H1 (cell line): ENCODE data around the gene SLX4. TPM values are rescaled to one million over a fixed set of nuclear protein-coding genes. Genes with fewer than 3 reads are reported as not detected.

Experiments used
- CTCF ChIA-PET: fragments of 300-600 bp; sonication (Branson Sonifier 250); formaldehyde crosslinking; loops from one replicate; lab custom pipeline; 2021; ENCODE audit not compliant: partially characterized antibody; lab: Charles Lee
- POLR2A ChIA-PET: fragments of 300-600 bp; sonication (Branson Sonifier 250); formaldehyde crosslinking; loops from one replicate; lab custom pipeline; 2021; ENCODE audit warnings: inconsistent platforms; ENCODE audit not compliant: partially characterized antibody; lab: Charles Lee
- DNase-seq, 2 experiments: peaks; one replicate each; pipeline versions ENCODE4 v3.0.0 to v3.0.0-alpha.2; 2010 to 2022; ENCODE audit warnings: low spot score in 2 of 2, low read depth in 1 of 2, mixed read lengths in 1 of 2
- FAIRE-seq: peaks from 2 replicates; lab custom pipeline; 2011; peaks lifted over from hg19 to GRCh38; lab: Jason Lieb, UNC
- H2AFZ ChIP-seq: 2 replicates; pipeline ENCODE4 v1.8.1; 2012; ENCODE audit warnings: low read length, inconsistent platforms
- H2AK5ac ChIP-seq: 2 replicates; pipeline ENCODE4 v1.6.1; 2013; ENCODE audit warnings: low read depth, low read length
- H2BK120ac ChIP-seq: replicated peaks from 2 replicates; pipeline ENCODE3; 2013; ENCODE audit warnings: low read depth, low read length, inconsistent platforms
- H2BK12ac ChIP-seq: 2 replicates; pipeline ENCODE4 v1.6.1; 2013; ENCODE audit warnings: low read depth, low read length
- H2BK15ac ChIP-seq: 2 replicates; pipeline ENCODE4 v1.6.1; 2013; ENCODE audit warnings: low read length
- H2BK20ac ChIP-seq: 2 replicates; pipeline ENCODE4 v1.6.1; 2013; ENCODE audit warnings: low read length
- H2BK5ac ChIP-seq: 2 replicates; pipeline ENCODE4 v1.6.1; 2013; ENCODE audit warnings: low read depth, low read length
- H3K14ac ChIP-seq: 2 replicates; pipeline ENCODE4 v1.6.1; 2013; ENCODE audit warnings: inconsistent platforms; ENCODE audit not compliant: insufficient read length
- H3K18ac ChIP-seq: 2 replicates; pipeline ENCODE4 v1.6.1; 2013; ENCODE audit warnings: low read length; ENCODE audit errors: extremely low read depth
- H3K23ac ChIP-seq: 2 replicates; pipeline ENCODE4 v1.6.1; 2013; ENCODE audit warnings: inconsistent platforms; ENCODE audit not compliant: insufficient read length
- H3K23me2 ChIP-seq: 2 replicates; pipeline ENCODE4 v1.6.1; 2013; ENCODE audit warnings: low read depth, low read length
- H3K27ac ChIP-seq: 2 replicates; pipeline ENCODE4 v1.6.1; 2011; ENCODE audit warnings: low read depth, low read length, inconsistent platforms
- H3K27me3 ChIP-seq, 4 experiments: replicated peaks in 1 of 4; 1 replicate in 1 of 4; 2 replicates in 3 of 4; pipeline versions ENCODE4 v1.6.1 to v1.8.1; 2011 to 2013; ENCODE audit warnings: low read length in 3 of 4, mild to moderate bottlenecking in 3 of 4, inconsistent platforms in 2 of 4, mixed read lengths in 2 of 4, moderate library complexity in 1 of 4; ENCODE audit not compliant: control insufficient read depth in 3 of 4, insufficient read depth in 3 of 4; ENCODE audit errors: extremely low read depth in 1 of 4
- H3K36me3 ChIP-seq, 4 experiments: 2 replicates each; pipeline versions ENCODE4 v1.6.1 to v1.8.1; 2011 to 2013; ENCODE audit warnings: mild to moderate bottlenecking in 4 of 4, low read length in 3 of 4, moderate library complexity in 2 of 4, control low read depth in 1 of 4, inconsistent platforms in 1 of 4; ENCODE audit not compliant: insufficient read depth in 4 of 4, control insufficient read depth in 2 of 4
- H3K4ac ChIP-seq: replicated peaks from 2 replicates; pipeline ENCODE3; 2013; ENCODE audit warnings: low read length, low read depth, mixed read lengths, inconsistent platforms; ENCODE audit not compliant: insufficient read length
- H3K4me1 ChIP-seq, 4 experiments: replicated peaks in 1 of 4; 1 replicate in 1 of 4; 2 replicates in 3 of 4; pipeline versions ENCODE4 v1.6.1 to v1.8.1; 2011 to 2013; ENCODE audit warnings: low read length in 3 of 4, inconsistent platforms in 2 of 4, mixed read lengths in 1 of 4; ENCODE audit not compliant: insufficient read depth in 4 of 4, control insufficient read depth in 3 of 4
- H3K4me2 ChIP-seq, 2 experiments: 2 replicates each; pipeline versions ENCODE4 v1.6.1 to v1.8.1; 2011 to 2013; ENCODE audit warnings: low read depth in 2 of 2, low read length in 2 of 2, control low read depth in 1 of 2, inconsistent platforms in 1 of 2, mild to moderate bottlenecking in 1 of 2; ENCODE audit not compliant: insufficient read depth in 1 of 2
- H3K4me3 ChIP-seq, 4 experiments: fragments of 200-600, 300-600 bp in 1 of 4; sonication (generic), shearing (Covaris generic), sonication (Bioruptor Twin) in 1 of 4; 2 replicates each; pipeline versions ENCODE4 v1.5.1 to v1.8.1; 2011 to 2016; ENCODE audit warnings: low read length in 4 of 4, low read depth in 3 of 4, control low read depth in 2 of 4, inconsistent platforms in 2 of 4, mild to moderate bottlenecking in 2 of 4, mixed read lengths in 1 of 4, moderate library complexity in 1 of 4; ENCODE audit not compliant: insufficient read depth in 2 of 4; ENCODE audit errors: extremely low read depth in 1 of 4
- H3K56ac ChIP-seq: replicated peaks from 2 replicates; pipeline ENCODE3; 2013; ENCODE audit warnings: low read depth, mild to moderate bottlenecking, mixed read lengths, low read length, inconsistent platforms; ENCODE audit not compliant: insufficient read length
- H3K79me1 ChIP-seq: 2 replicates; pipeline ENCODE4 v1.6.1; 2013; ENCODE audit warnings: low read depth, low read length, control low read depth
- H3K79me2 ChIP-seq, 2 experiments: 2 replicates each; pipeline versions ENCODE4 v1.6.1 to v1.8.1; 2012 to 2013; ENCODE audit warnings: low read length in 2 of 2, mild to moderate bottlenecking in 2 of 2, inconsistent platforms in 1 of 2; ENCODE audit not compliant: insufficient read depth in 2 of 2, control insufficient read depth in 1 of 2
- H3K9ac ChIP-seq, 4 experiments: replicated peaks in 1 of 4; 1 replicate in 1 of 4; 2 replicates in 3 of 4; pipeline versions ENCODE4 v1.6.1 to v1.8.1; 2011 to 2013; ENCODE audit warnings: low read depth in 3 of 4, low read length in 3 of 4, control low read depth in 2 of 4, mild to moderate bottlenecking in 2 of 4, moderate library complexity in 2 of 4, inconsistent platforms in 1 of 4; ENCODE audit errors: extremely low read depth in 1 of 4
- H3K9me3 ChIP-seq, 2 experiments: 2 replicates each; pipeline versions ENCODE4 v1.6.1 to v1.8.1; 2012 to 2013; ENCODE audit warnings: mild to moderate bottlenecking in 2 of 2, moderate library complexity in 2 of 2, control low read depth in 1 of 2, inconsistent platforms in 1 of 2, low read depth in 1 of 2, low read length in 1 of 2, mixed read lengths in 1 of 2; ENCODE audit not compliant: insufficient read depth in 2 of 2
- H4K20me1 ChIP-seq, 2 experiments: replicated peaks in 1 of 2; 2 replicates each; pipeline versions ENCODE3 to v1.8.1; 2011 to 2013; ENCODE audit warnings: inconsistent platforms in 2 of 2, low read length in 2 of 2, mild to moderate bottlenecking in 1 of 2; ENCODE audit not compliant: insufficient read depth in 2 of 2, control insufficient read depth in 1 of 2
- H4K5ac ChIP-seq: 2 replicates; pipeline ENCODE4 v1.6.1; 2013; ENCODE audit warnings: low read length, low read depth, mixed read lengths, inconsistent platforms; ENCODE audit not compliant: insufficient read length
- H4K8ac ChIP-seq: 2 replicates; pipeline ENCODE4 v1.8.0; 2013; ENCODE audit warnings: mild to moderate bottlenecking, moderate library complexity, low read length, inconsistent platforms; ENCODE audit not compliant: insufficient read depth; ENCODE audit errors: extremely low read depth
- H4K91ac ChIP-seq: replicated peaks from 2 replicates; pipeline ENCODE3; 2013; ENCODE audit warnings: low read length, mixed read lengths, inconsistent platforms; ENCODE audit not compliant: insufficient read length
- ATF3 ChIP-seq: IDR thresholded peaks from 2 replicates; pipeline ENCODE4 v1.6.1; 2011; ENCODE audit warnings: low read depth, mild to moderate bottlenecking, low read length; ENCODE audit not compliant: insufficient read depth
- CTBP2 ChIP-seq: IDR thresholded peaks from 2 replicates; pipeline ENCODE4 v1.7.0; 2011; ENCODE audit warnings: borderline replicate concordance, mild to moderate bottlenecking, moderate library complexity, mixed read lengths, low read length; ENCODE audit not compliant: insufficient read depth, insufficient read length
- EZH2 ChIP-seq: fragments of 200-600 bp; sonication (generic); IDR thresholded peaks from 2 replicates; pipeline ENCODE4 v1.7.1; 2012; ENCODE audit warnings: low read depth, mild to moderate bottlenecking, moderate library complexity, low read length, inconsistent platforms; ENCODE audit not compliant: severe bottlenecking
- FOSL1 ChIP-seq: IDR thresholded peaks from 2 replicates; pipeline ENCODE4 v1.6.1; 2011; ENCODE audit warnings: mild to moderate bottlenecking, low read depth, low read length, moderate library complexity; ENCODE audit not compliant: insufficient read depth
- KDM5A ChIP-seq: fragments of 200-600 bp; IDR thresholded peaks from 2 replicates; pipeline ENCODE4 v1.7.1; 2012; ENCODE audit warnings: mild to moderate bottlenecking, low read length, inconsistent platforms, mixed read lengths
- MAX ChIP-seq: IDR thresholded peaks from 2 replicates; pipeline ENCODE4 v1.6.1; 2012; ENCODE audit warnings: inconsistent platforms
- NANOG ChIP-seq: IDR thresholded peaks from 2 replicates; pipeline ENCODE4 v1.6.1; 2011; ENCODE audit warnings: low read length, low read depth, mild to moderate bottlenecking, inconsistent platforms; ENCODE audit not compliant: insufficient read depth, poor library complexity, severe bottlenecking
- SIX5 ChIP-seq: IDR thresholded peaks from 2 replicates; pipeline ENCODE4 v1.6.1; 2011; ENCODE audit warnings: mild to moderate bottlenecking, low read depth, low read length
- SP1 ChIP-seq: IDR thresholded peaks from 2 replicates; pipeline ENCODE4 v1.6.1; 2011; ENCODE audit warnings: low read depth, low read length
- WGBS, 2 experiments: shearing (Covaris generic) in 1 of 2; methylation state at CpG; one replicate each; pipeline versions ENCODE4 v1.1.6 to v1.1.7; 2013 to 2015; ENCODE audit warnings: low lambda C conversion rate in 2 of 2, mixed read lengths in 2 of 2, inconsistent platforms in 1 of 2, low coverage in 1 of 2, missing lambda C conversion rate in 1 of 2; ENCODE audit not compliant: insufficient replicate concordance in 2 of 2, insufficient coverage in 1 of 2, insufficient read length in 1 of 2; ENCODE audit errors: extremely low coverage in 1 of 2, missing lambda C conversion rate in 1 of 2; 5-methylcytosine and 5-hydroxymethylcytosine counted together
- polyA plus RNA-seq, 7 experiments: library from polyadenylated mRNA; depleted of rRNA in 3 of 7; stranded (reverse) in 5 of 7; unstranded in 2 of 7; fragments of >200 nt in 5 of 7; fragments of 200-250 nt in 2 of 7; gene quantifications; 1 replicate in 5 of 7; 2 replicates in 1 of 7; 4 replicates in 1 of 7; pipeline versions ENCODE4 v1.2.1 to v1.2.3, GENCODE V29; 2011 to 2013; ENCODE audit warnings: missing spikeins in 2 of 7, mixed read lengths in 2 of 7
- total RNA-seq: library from RNA; stranded (reverse); fragmentation: NEBNext Ultra II Directional; extraction: Animal tissue kit (Norgen Biotek cat#: 25700); gene quantifications from 2 replicates; pipeline ENCODE4 v1.2.1, GENCODE V29; 2021

SLX4 gene
- total and polyA plus RNA-seq, 2 of the 8 experiments (the other 6 are each of a cell fraction or from before 2014, with no cell fraction given): 4.4 to 11.4 TPM

DNA sequence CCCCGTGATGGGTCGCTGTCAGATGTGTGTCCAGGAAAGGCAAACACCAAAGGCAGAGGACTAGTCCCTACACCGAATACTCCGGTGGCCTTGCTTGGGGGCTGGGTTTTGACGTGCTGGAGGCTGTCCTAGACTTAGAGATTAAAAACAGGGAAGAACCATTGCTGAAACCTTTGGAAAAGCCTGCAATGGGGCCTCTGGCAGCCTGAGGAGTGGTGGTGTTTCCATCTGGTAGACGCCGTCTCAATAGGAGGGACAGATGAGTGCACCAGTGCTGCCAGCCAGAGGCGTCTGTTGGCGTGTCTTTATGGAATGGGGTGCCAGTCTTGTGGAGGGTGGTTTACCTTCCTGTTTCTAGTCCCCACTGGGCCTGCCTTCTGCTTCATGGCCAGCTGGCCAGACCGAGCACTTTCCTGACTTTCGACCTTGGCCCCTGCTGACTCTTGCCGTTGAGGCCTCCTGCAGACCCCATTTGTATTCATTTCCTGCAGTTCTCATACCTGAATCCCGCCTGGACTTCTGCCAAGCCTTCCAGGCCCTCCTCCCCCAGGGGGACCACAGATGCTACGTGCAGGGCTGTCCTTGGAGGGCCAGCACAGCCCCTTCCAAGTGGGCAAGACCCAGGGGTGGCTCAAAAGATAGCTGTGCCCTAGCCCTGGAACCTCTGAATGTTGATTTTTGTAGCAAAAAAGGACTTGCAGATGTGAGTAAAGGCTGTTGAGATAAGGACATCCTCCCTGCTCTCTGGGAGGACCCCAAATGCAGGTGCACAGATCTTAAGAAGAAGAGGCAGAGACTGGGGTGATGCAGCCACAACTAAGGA is 41.2 kb upstream of the SLX4 start:
- H2BK15ac ChIP-seq: 0 out of 2 replicates have a peak overlapping the region, but pooled peaks have one; percentile 55
- H3K79me1 ChIP-seq: no peaks in the 10 kb centered on the region; the same call in 1 of the 2 replicates
- no peak overlapping the region for H3K4ac ChIP-seq
- H3K4me2 ChIP-seq: 0 out of 4 replicates have a peak overlapping the region, but pooled peaks of 1 of the 2 experiments have one; percentile 9
- peaks cover 1 to 12% of the 10 kb centered on the region in 2 experiments for H4K20me1 ChIP-seq
- no peak overlapping the region for H2BK12ac ChIP-seq
- peaks cover 11 to 18% (median 13%) of the 10 kb centered on the region in 4 experiments; a peak in 6 of 8 replicates for H3K36me3 ChIP-seq
- CTCF ChIA-PET: interaction anchor here (0.6 to 4.0 kb wide), 7 partner anchors 9 to 149 kb away, joined by 3 to 22 read pairs (median 5); no protein-coding TSS in a partner anchor
- no peak overlapping the region for H4K5ac ChIP-seq
- H3K27me3 ChIP-seq: no peaks in the 10 kb centered on the region
- H3K23ac ChIP-seq: no peak overlapping the region
- H2BK5ac ChIP-seq: peak overlapping the region; percentile 52
- no peak overlapping the region for H3K27ac ChIP-seq
- 72% methylated on average over 14 of the region's 14 CpGs; no CpG with 5 or more reads in 1 of the 2 experiments for WGBS, 2 experiments
- no peaks in the 10 kb centered on the region for H3K9me3 ChIP-seq
- no peak overlapping the region; a peak in 1 of 7 replicates for H3K9ac ChIP-seq
- no peak overlapping the region for H3K14ac ChIP-seq
- peaks cover 0 to 13% (median 9%) of the 10 kb centered on the region in 4 experiments; a peak in 5 of 7 replicates for H3K4me1 ChIP-seq
- no peak overlapping the region for H2BK120ac ChIP-seq
- H3K79me2 ChIP-seq: no peaks in the 10 kb centered on the region
- no peak overlapping the region for H3K56ac ChIP-seq
- no peak overlapping the region for H4K91ac ChIP-seq
- no peak overlapping the region; the same call in 1 of the 2 replicates for H2BK20ac ChIP-seq
- H3K4me3 ChIP-seq: no peak overlapping the region
- peak overlapping the region; percentile 78; the same call in 1 of the 2 replicates for H3K18ac ChIP-seq
- H2AK5ac ChIP-seq: no peak overlapping the region
- H3K23me2 ChIP-seq: no peaks in the 10 kb centered on the region
- no peak for FAIRE-seq
- H2AFZ ChIP-seq: no peak overlapping the region
- DNase-seq: no peak
- H4K8ac ChIP-seq: no peak overlapping the region
- POLR2A ChIA-PET: interaction anchor here (1.3 kb wide), 1 partner anchor 9 kb away, joined by 5 read pairs; no protein-coding TSS in a partner anchor
- no peak for TF ChIP-seq EZH2
- no peak for TF ChIP-seq SIX5
- TF ChIP-seq FOSL1: no peak
- no peak for TF ChIP-seq CTBP2
- no peak for TF ChIP-seq MAX
- no peak for TF ChIP-seq SP1
- TF ChIP-seq ATF3: no peak
- TF ChIP-seq NANOG: no peak
- TF ChIP-seq KDM5A: no peak
